Prostate gland (tissue), 2 donors: ENCODE results near the gene NDFIP1. TPM values are rescaled to one million over a fixed set of nuclear protein-coding genes. Genes with fewer than 3 reads are reported as not detected.

Experiments used
- DNase-seq: peaks from one replicate; pipeline ENCODE4 v3.0.0-alpha.2; 2019; ENCODE audit warnings: low spot score
- H3K27ac ChIP-seq, 2 donors: fragments of 200-600 bp; sonication (generic); 2 replicates each; pipeline ENCODE4 v1.5.1; 2017 to 2019
- H3K27me3 ChIP-seq: fragments of 200-600 bp; sonication (generic); replicated peaks from 2 replicates; pipeline ENCODE4 v1.5.1; 2019; ENCODE audit not compliant: insufficient read depth
- H3K36me3 ChIP-seq, 2 donors: fragments of 200-600 bp; sonication (generic); 1 replicate in 1 of 2; 2 replicates in 1 of 2; pipeline versions ENCODE4 v1.5.1 to v1.8.1; 2017 to 2019
- H3K4me1 ChIP-seq: fragments of 200-600 bp; sonication (generic); replicated peaks from 2 replicates; pipeline ENCODE4 v1.5.1; 2019
- H3K4me3 ChIP-seq, 2 donors: fragments of 200-600 bp; sonication (generic); 2 replicates each; pipeline ENCODE4 v1.5.1; 2017 to 2019
- H3K9me3 ChIP-seq: fragments of 200-600 bp; sonication (generic); 2 replicates; pipeline ENCODE4 v1.5.1; 2017
- CTCF ChIP-seq, 4 experiments: fragments of 200-600 bp in 2 of 4; fragments of 450-650 bp in 2 of 4; sonication (generic) in 2 of 4; IDR thresholded peaks; 1 replicate in 3 of 4; 2 replicates in 1 of 4; pipeline ENCODE4 v1.5.1; 2016 to 2019; ENCODE audit warnings: antibody characterized with exemption in 4 of 4, mild to moderate bottlenecking in 2 of 4, moderate library complexity in 2 of 4
- POLR2A ChIP-seq: fragments of 450-650 bp; IDR thresholded peaks from one replicate; pipeline ENCODE4 v1.6.1; 2016; ENCODE audit warnings: antibody characterized with exemption, mild to moderate bottlenecking
- POLR2AphosphoS5 ChIP-seq: sonication (generic); formaldehyde crosslinking; IDR thresholded peaks from one replicate; pipeline ENCODE4 v1.6.1; 2017; ENCODE audit warnings: antibody characterized with exemption
- WGBS: methylation state at CpG from one replicate; pipeline ENCODE4 v1.1.5; 2018; 5-methylcytosine and 5-hydroxymethylcytosine counted together
- intact Hi-C: fragments of 100-400 bp; cut with DNase I; formaldehyde crosslinking; loops from one replicate; pipeline ENCODE4 v1.14.2; 2022
- total RNA-seq, 2 donors: library from RNA; depleted of rRNA; stranded (reverse); fragments of >200 nt; gene quantifications; one replicate each; pipeline ENCODE4 v1.1.0, GENCODE V29; 2016

NDFIP1 gene
- total RNA-seq, 2 donors from 2014 or later: 134 to 234 TPM

GRCh38 chr5:142065273-142065672, 43.3 kb upstream of the NDFIP1 start:
- Histone ChIP-seq H3K27me3 (no peaks in the 10 kb centered on the region), H3K4me3 (no peak overlapping the region), H3K9me3 (no peaks in the 10 kb centered on the region), H3K4me1 (no peaks in the 10 kb centered on the region), H3K27ac (no peak overlapping the region), H3K36me3 (no peaks in the 10 kb centered on the region)
- no peak for TF ChIP-seq POLR2A
- no peak for TF ChIP-seq POLR2AphosphoS5
- no peak for TF ChIP-seq CTCF (IDR thresholded peaks at IDR 0.05)
- DNase-seq: no peak
- intact Hi-C loops: no loop called here
- WGBS: 72% methylated on average over 2 of the region's 2 CpGs

- intact Hi-C loops: no loop called here
Observed at GRCh38 chr5:142069606-142070399, 38.8 kb upstream of the NDFIP1 start.

GRCh38 chr5:142070734-142071133, 37.8 kb upstream of the NDFIP1 start:
- no peaks in the 10 kb centered on the region for H3K9me3 ChIP-seq
- no peak overlapping the region for H3K27ac ChIP-seq
- no peak for TF ChIP-seq CTCF (IDR thresholded peaks at IDR 0.05)
- TF ChIP-seq POLR2A: no peak
- no peak for TF ChIP-seq POLR2AphosphoS5
- H3K4me1 ChIP-seq: no peaks in the 10 kb centered on the region
- no peak for DNase-seq
- no peaks in the 10 kb centered on the region for H3K27me3 ChIP-seq
- intact Hi-C loops: no loop called here
- no peak overlapping the region for H3K4me3 ChIP-seq
- no peaks in the 10 kb centered on the region for H3K36me3 ChIP-seq

More at GRCh38 chr5:142069606-142070399, 38.8 kb upstream of the NDFIP1 start:
- Histone ChIP-seq H3K36me3 (no peaks in the 10 kb centered on the region), H3K4me3 (no peak overlapping the region), H3K4me1 (no peaks in the 10 kb centered on the region), H3K9me3 (no peaks in the 10 kb centered on the region), H3K27ac (no peak overlapping the region), H3K27me3 (no peaks in the 10 kb centered on the region)
- WGBS: 78% methylated on average over 6 of the region's 6 CpGs
- DNase-seq: no peak
- TF ChIP-seq CTCF (IDR thresholded peaks at IDR 0.05): no peak
- no peak for TF ChIP-seq POLR2AphosphoS5
- no peak for TF ChIP-seq POLR2A

- no peaks in the 10 kb centered on the region for H3K4me1 ChIP-seq
- H3K36me3 ChIP-seq: no peaks in the 10 kb centered on the region
- 73% methylated on average over 3 of the region's 3 CpGs for WGBS
- intact Hi-C loops: no loop called here
- TF ChIP-seq CTCF (IDR thresholded peaks at IDR 0.05) (no peak), POLR2A (no peak), POLR2AphosphoS5 (no peak)
- no peaks in the 10 kb centered on the region for H3K27me3 ChIP-seq
- no peak for DNase-seq
- H3K27ac ChIP-seq: no peak overlapping the region
- no peak overlapping the region for H3K4me3 ChIP-seq
- no peaks in the 10 kb centered on the region for H3K9me3 ChIP-seq
Observed at GRCh38 chr5:142072488-142072887, 36.1 kb upstream of the NDFIP1 start.

- Histone ChIP-seq H3K27ac (no peak overlapping the region), H3K27me3 (no peaks in the 10 kb centered on the region), H3K9me3 (no peaks in the 10 kb centered on the region), H3K4me1 (no peaks in the 10 kb centered on the region), H3K4me3 (no peak overlapping the region), H3K36me3 (no peaks in the 10 kb centered on the region)
- 69% methylated on average over 2 of the region's 2 CpGs for WGBS
- no peak for TF ChIP-seq CTCF (IDR thresholded peaks at IDR 0.05)
- no peak for TF ChIP-seq POLR2A
- no peak for TF ChIP-seq POLR2AphosphoS5
- no peak for DNase-seq
- intact Hi-C loops: no loop called here
Observed at GRCh38 chr5:142073362-142073988, 35.1 kb upstream of the NDFIP1 start.
